Measurements from ENCODE around the gene CPED1.
"Not testable (repeated sequence)": the region's sequence is repeated elsewhere in the genome, so short reads cannot be mapped to it uniquely, and the experiment has no call there.

The CPED1 gene

GRCh38 chr7:121197455-121197854 is 208.9 kb downstream of the CPED1 start:
- DNase-seq = no peak

- DNase-seq = no peak
Measured at GRCh38 chr7:121198502-121198901, 210.0 kb downstream of the CPED1 start.

- no peak for DNase-seq
Measured at GRCh38 chr7:121202125-121202524, 213.6 kb downstream of the CPED1 start.

- no peak for DNase-seq
Measured at GRCh38 chr7:121202834-121203233, 214.3 kb downstream of the CPED1 start.

GRCh38 chr7:121204537-121204936 is 216.0 kb downstream of the CPED1 start:
- DNase-seq = no peak

GRCh38 chr7:121205777-121206176 is 217.3 kb downstream of the CPED1 start:
- DNase-seq = no peak

- no peak for DNase-seq
Measured at GRCh38 chr7:121211253-121211652, 222.7 kb downstream of the CPED1 start.

GRCh38 chr7:121212036-121212435 is 223.5 kb downstream of the CPED1 start:
- no peak for DNase-seq

GRCh38 chr7:121214657-121215056 is 226.1 kb downstream of the CPED1 start:
- DNase-seq = no peak

- no peak for DNase-seq
Measured at GRCh38 chr7:121219026-121219425, 230.5 kb downstream of the CPED1 start.

- DNase-seq = not testable (repeated sequence)
Measured at GRCh38 chr7:121221108-121221507, 232.6 kb downstream of the CPED1 start.

GRCh38 chr7:121228779-121229178 is 240.3 kb downstream of the CPED1 start:
- no peak for DNase-seq

GRCh38 chr7:121235201-121235600 is 246.7 kb downstream of the CPED1 start:
- no peak for DNase-seq

GRCh38 chr7:121237601-121238000 is 249.1 kb downstream of the CPED1 start:
- no peak for DNase-seq

GRCh38 chr7:121244120-121244870 is 255.8 kb downstream of the CPED1 start:
- DNase-seq = no peak

GRCh38 chr7:121251367-121251766 is 262.9 kb downstream of the CPED1 start:
- not testable (repeated sequence) for DNase-seq

GRCh38 chr7:121252523-121253235 is 264.2 kb downstream of the CPED1 start:
- DNase-seq = not testable (repeated sequence)

- no peak for DNase-seq
Measured at GRCh38 chr7:121259826-121260225, 271.3 kb downstream of the CPED1 start.

- DNase-seq = no peak
Measured at GRCh38 chr7:121261207-121261884, 272.8 kb downstream of the CPED1 start.

GRCh38 chr7:121262221-121262620 is 273.7 kb downstream of the CPED1 start:
- no peak for DNase-seq

GRCh38 chr7:121262969-121263368 is 274.5 kb downstream of the CPED1 start:
- DNase-seq = no peak

- no peak for DNase-seq
Measured at GRCh38 chr7:121266307-121266894, 277.9 kb downstream of the CPED1 start.

GRCh38 chr7:121267612-121268011 is 279.1 kb downstream of the CPED1 start:
- DNase-seq = no peak

All from activated CD8-positive, alpha-beta memory T cell treated with anti-CD3 and anti-CD28 coated beads, Interleukin-2, amount 50 U/mL, for 48 hours (primary cell).